GM20000 (cell line): Measurements from ENCODE around the gene IL17B.

Source experiments
- DNase-seq: peaks from one replicate; pipeline ENCODE4 v3.0.0; 2012; ENCODE audit warnings: low spot score
- TF ChIP-seq, protein P1 (sequence below): IDR thresholded peaks from 2 replicates; pipeline ENCODE4 v1.5.1; 2012; ENCODE audit warnings: mild to moderate bottlenecking, control low read depth; ENCODE audit errors: extremely low read depth, missing control alignments

The IL17B gene

DNA sequence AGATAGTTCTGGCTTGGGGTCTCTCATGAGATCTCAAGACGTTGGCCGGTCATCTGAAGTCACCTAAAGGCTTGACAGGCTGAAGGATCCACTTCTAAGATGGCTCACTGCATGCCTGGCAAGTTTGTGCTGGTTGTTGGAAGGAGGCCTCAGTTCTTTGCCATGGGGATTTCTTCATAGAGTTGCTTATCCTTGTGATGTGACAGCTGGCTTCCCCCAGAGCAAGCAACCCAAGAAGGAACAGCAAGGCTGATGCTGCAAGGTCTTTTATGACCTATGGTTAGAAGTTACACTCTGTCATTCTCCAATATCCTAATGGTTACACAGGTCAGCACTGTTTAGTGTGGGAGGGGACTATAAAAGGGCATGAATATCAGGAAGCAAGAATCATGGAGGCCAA is 54.5 kb downstream of the IL17B start:
- TF ChIP-seq, protein P1, sequence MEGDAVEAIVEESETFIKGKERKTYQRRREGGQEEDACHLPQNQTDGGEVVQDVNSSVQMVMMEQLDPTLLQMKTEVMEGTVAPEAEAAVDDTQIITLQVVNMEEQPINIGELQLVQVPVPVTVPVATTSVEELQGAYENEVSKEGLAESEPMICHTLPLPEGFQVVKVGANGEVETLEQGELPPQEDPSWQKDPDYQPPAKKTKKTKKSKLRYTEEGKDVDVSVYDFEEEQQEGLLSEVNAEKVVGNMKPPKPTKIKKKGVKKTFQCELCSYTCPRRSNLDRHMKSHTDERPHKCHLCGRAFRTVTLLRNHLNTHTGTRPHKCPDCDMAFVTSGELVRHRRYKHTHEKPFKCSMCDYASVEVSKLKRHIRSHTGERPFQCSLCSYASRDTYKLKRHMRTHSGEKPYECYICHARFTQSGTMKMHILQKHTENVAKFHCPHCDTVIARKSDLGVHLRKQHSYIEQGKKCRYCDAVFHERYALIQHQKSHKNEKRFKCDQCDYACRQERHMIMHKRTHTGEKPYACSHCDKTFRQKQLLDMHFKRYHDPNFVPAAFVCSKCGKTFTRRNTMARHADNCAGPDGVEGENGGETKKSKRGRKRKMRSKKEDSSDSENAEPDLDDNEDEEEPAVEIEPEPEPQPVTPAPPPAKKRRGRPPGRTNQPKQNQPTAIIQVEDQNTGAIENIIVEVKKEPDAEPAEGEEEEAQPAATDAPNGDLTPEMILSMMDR = no peak
- DNase-seq = no peak
